Keratinocyte (primary cell): ENCODE results near the gene MARK1. TPM values are rescaled to one million over a fixed set of nuclear protein-coding genes. Genes with fewer than 3 reads are reported as not detected.

Experiments used
- DNase-seq: peaks from one replicate; pipeline ENCODE4 v3.0.0-alpha.2; 2011; ENCODE audit warnings: low read depth, missing footprints, low spot score
- FAIRE-seq: peaks from 2 replicates; lab custom pipeline; 2011; peaks lifted over from hg19 to GRCh38; lab: Jason Lieb, UNC
- H2AFZ ChIP-seq: 2 replicates; pipeline ENCODE4 v1.6.0; 2012; ENCODE audit warnings: low read length, control low read depth, inconsistent platforms; ENCODE audit not compliant: control insufficient read depth
- H3K27ac ChIP-seq: 2 replicates; pipeline ENCODE4 v1.5.1; 2011; ENCODE audit warnings: low read length; ENCODE audit not compliant: control insufficient read depth, insufficient read depth
- H3K27me3 ChIP-seq: 3 replicates; pipeline ENCODE4 v1.6.0; 2011; ENCODE audit warnings: low read length; ENCODE audit not compliant: control insufficient read depth, insufficient read depth; ENCODE audit errors: extremely low read depth
- H3K36me3 ChIP-seq, 2 experiments: 2 replicates in 1 of 2; 3 replicates in 1 of 2; pipeline ENCODE4 v1.5.1; 2011; ENCODE audit warnings: low read length in 2 of 2, mild to moderate bottlenecking in 1 of 2; ENCODE audit not compliant: control insufficient read depth in 2 of 2, insufficient read depth in 2 of 2; ENCODE audit errors: extremely low read depth in 1 of 2
- H3K4me1 ChIP-seq: 3 replicates; pipeline ENCODE4 v1.5.1; 2011; ENCODE audit warnings: low read length; ENCODE audit not compliant: control insufficient read depth, insufficient read depth; ENCODE audit errors: extremely low read depth
- H3K4me2 ChIP-seq: 3 replicates; pipeline ENCODE4 v1.6.0; 2011; ENCODE audit warnings: low read depth, low read length; ENCODE audit not compliant: control insufficient read depth, insufficient read depth; ENCODE audit errors: extremely low read depth
- H3K4me3 ChIP-seq, 3 experiments: fragments of 200-600 bp in 1 of 3; sonication (generic) in 1 of 3; 2 replicates in 2 of 3; 3 replicates in 1 of 3; pipeline ENCODE4 v1.5.1; 2011 to 2016; ENCODE audit warnings: low read length in 3 of 3, mild to moderate bottlenecking in 3 of 3, control low read depth in 2 of 3, inconsistent platforms in 1 of 3, low read depth in 1 of 3, mixed read lengths in 1 of 3, mixed run types in 1 of 3, moderate library complexity in 1 of 3; ENCODE audit not compliant: control insufficient read depth in 2 of 3, insufficient read depth in 2 of 3; ENCODE audit errors: extremely low read depth in 1 of 3
- H3K79me2 ChIP-seq: 2 replicates; pipeline ENCODE4 v1.6.0; 2012; ENCODE audit warnings: low read length; ENCODE audit not compliant: control insufficient read depth, insufficient read depth
- H3K9ac ChIP-seq: 3 replicates; pipeline ENCODE4 v1.6.0; 2011; ENCODE audit warnings: low read length; ENCODE audit not compliant: control insufficient read depth, insufficient read depth; ENCODE audit errors: extremely low read depth
- H3K9me1 ChIP-seq: 3 replicates; pipeline ENCODE4 v1.6.0; 2011; ENCODE audit warnings: low read length; ENCODE audit not compliant: control insufficient read depth, insufficient read depth; ENCODE audit errors: extremely low read depth
- H3K9me3 ChIP-seq: 2 replicates; pipeline ENCODE4 v1.5.1; 2012; ENCODE audit warnings: low read depth, low read length; ENCODE audit not compliant: control insufficient read depth
- H4K20me1 ChIP-seq: 3 replicates; pipeline ENCODE4 v1.6.0; 2011; ENCODE audit warnings: low read length; ENCODE audit not compliant: control insufficient read depth, insufficient read depth; ENCODE audit errors: extremely low read depth
- EZH2 ChIP-seq: IDR thresholded peaks from one replicate; pipeline ENCODE4 v1.6.1; 2012; ENCODE audit warnings: inconsistent platforms, mild to moderate bottlenecking, low read length, moderate library complexity
- dilution Hi-C: fragments of 300-500 bp; cut with MboI; formaldehyde crosslinking; loops from one replicate; pipeline ENCODE4 v1.7.0; 2020; ENCODE audit warnings: low sequenced_read_pairs; ENCODE audit not compliant: extremely low pct_ligation_motif_present
- polyA plus RNA-seq, 5 experiments: library from polyadenylated mRNA; depleted of rRNA in 3 of 5; stranded (reverse) in 3 of 5; stranded (forward) in 1 of 5; unstranded in 1 of 5; fragments of >200 nt; gene quantifications; 1 replicate in 1 of 5; 2 replicates in 3 of 5; 3 replicates in 1 of 5; pipeline versions ENCODE4 v1.2.1 to v1.2.3, GENCODE V29; 2011 to 2012; ENCODE audit warnings: missing spikeins in 2 of 5, low read depth in 1 of 5, low replicate concordance in 1 of 5
- TF ChIP-seq, protein P1 (sequence below), 3 experiments: IDR thresholded peaks in 1 of 3; conservative IDR thresholded peaks in 1 of 3; optimal IDR thresholded peaks in 1 of 3; 2 replicates in 2 of 3; 3 replicates in 1 of 3; pipeline versions ENCODE3 to v1.5.1; 2011; ENCODE audit warnings: low read length in 3 of 3, mild to moderate bottlenecking in 3 of 3, moderate library complexity in 2 of 3, control low read depth in 1 of 3, inconsistent platforms in 1 of 3; ENCODE audit not compliant: insufficient read depth in 2 of 3; ENCODE audit errors: extremely low read depth in 1 of 3

Gene MARK1
- polyA plus RNA-seq, 1 donor (not counting 4 experiments of a cell fraction or from before 2014, with no cell fraction given): 8.4 TPM

DNA sequence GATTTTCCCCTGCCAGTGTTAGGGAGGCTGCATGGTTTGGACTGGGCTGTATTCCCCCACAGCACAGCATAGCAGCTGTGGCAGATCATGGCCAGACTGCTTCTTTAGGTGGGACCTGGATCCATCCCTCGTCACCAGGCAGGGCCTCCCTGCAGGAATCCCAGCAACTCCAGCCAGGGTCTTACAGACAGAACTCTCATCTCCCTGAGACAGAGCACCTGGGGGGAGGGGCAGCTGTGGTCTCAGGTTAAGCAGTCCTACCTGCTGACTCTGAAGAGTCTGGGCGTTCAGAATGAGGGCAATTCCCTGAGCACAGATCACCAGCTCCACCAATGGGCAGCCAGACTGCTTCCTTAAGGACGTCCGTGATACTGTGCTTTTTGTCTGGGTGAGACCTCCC lies 114.3 kb downstream of the MARK1 start:
- dilution Hi-C loops: no loop called here
- no peak for FAIRE-seq
- TF ChIP-seq, protein P1, sequence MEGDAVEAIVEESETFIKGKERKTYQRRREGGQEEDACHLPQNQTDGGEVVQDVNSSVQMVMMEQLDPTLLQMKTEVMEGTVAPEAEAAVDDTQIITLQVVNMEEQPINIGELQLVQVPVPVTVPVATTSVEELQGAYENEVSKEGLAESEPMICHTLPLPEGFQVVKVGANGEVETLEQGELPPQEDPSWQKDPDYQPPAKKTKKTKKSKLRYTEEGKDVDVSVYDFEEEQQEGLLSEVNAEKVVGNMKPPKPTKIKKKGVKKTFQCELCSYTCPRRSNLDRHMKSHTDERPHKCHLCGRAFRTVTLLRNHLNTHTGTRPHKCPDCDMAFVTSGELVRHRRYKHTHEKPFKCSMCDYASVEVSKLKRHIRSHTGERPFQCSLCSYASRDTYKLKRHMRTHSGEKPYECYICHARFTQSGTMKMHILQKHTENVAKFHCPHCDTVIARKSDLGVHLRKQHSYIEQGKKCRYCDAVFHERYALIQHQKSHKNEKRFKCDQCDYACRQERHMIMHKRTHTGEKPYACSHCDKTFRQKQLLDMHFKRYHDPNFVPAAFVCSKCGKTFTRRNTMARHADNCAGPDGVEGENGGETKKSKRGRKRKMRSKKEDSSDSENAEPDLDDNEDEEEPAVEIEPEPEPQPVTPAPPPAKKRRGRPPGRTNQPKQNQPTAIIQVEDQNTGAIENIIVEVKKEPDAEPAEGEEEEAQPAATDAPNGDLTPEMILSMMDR (optimal IDR thresholded peaks at IDR 0.05 in 1 of 3, IDR thresholded peaks at IDR 0.05 in 1 of 3, conservative IDR thresholded peaks at IDR 0.05 in 1 of 3; ENCODE audit: extremely low read depth in 1 of 3, insufficient read depth in 2 of 3, low read length in 3 of 3): no peak
- TF ChIP-seq EZH2: no peak
- Histone ChIP-seq H4K20me1 (no peaks in the 10 kb centered on the region), H3K36me3 (no peaks in the 10 kb centered on the region), H3K27me3 (no peaks in the 10 kb centered on the region), H3K9me1 (no peaks in the 10 kb centered on the region), H2AFZ (no peak overlapping the region), H3K9me3 (no peaks in the 10 kb centered on the region), H3K9ac (no peak overlapping the region), H3K27ac (no peak overlapping the region), H3K4me1 (no peaks in the 10 kb centered on the region), H3K4me2 (no peak overlapping the region), H3K79me2 (no peaks in the 10 kb centered on the region), H3K4me3 (no peak overlapping the region)
- DNase-seq: no peak

GRCh38 chr1:220652995-220653394 lies 125.1 kb downstream of the MARK1 start:
- Histone ChIP-seq H3K27ac (no peak overlapping the region), H3K4me3 (no peak overlapping the region), H3K27me3 (no peaks in the 10 kb centered on the region), H3K9ac (no peak overlapping the region), H3K4me1 (no peaks in the 10 kb centered on the region), H3K9me3 (no peaks in the 10 kb centered on the region), H3K36me3 (peaks cover 3 to 11% of the 10 kb centered on the region in 2 experiments), H3K79me2 (no peaks in the 10 kb centered on the region), H3K4me2 (no peak overlapping the region), H2AFZ (no peak overlapping the region), H3K9me1 (no peaks in the 10 kb centered on the region), H4K20me1 (no peaks in the 10 kb centered on the region)
- TF ChIP-seq EZH2: no peak
- TF ChIP-seq, protein P1 (optimal IDR thresholded peaks at IDR 0.05 in 1 of 3, IDR thresholded peaks at IDR 0.05 in 1 of 3, conservative IDR thresholded peaks at IDR 0.05 in 1 of 3; ENCODE audit: extremely low read depth in 1 of 3, insufficient read depth in 2 of 3, low read length in 3 of 3): no peak
- dilution Hi-C loops: no loop called here
- FAIRE-seq (no peak), DNase-seq (no peak)
